KMS-11 (cell line): ENCODE data around the gene APBA2.
"Not testable (repeated sequence)": the region's sequence is repeated elsewhere in the genome, so short reads cannot be mapped to it uniquely, and the experiment has no call there.

Experiments used
- H2AFZ ChIP-seq: fragments of 200-600 bp; sonication (generic); 2 replicates; pipeline ENCODE4 v1.6.1; 2016; ENCODE audit warnings: antibody characterized with exemption, mixed run types, low read depth
- H3K27ac ChIP-seq: fragments of 200-600 bp; sonication (generic); 2 replicates; pipeline ENCODE4 v1.6.1; 2016; ENCODE audit warnings: mild to moderate bottlenecking, mixed run types
- H3K27me3 ChIP-seq: fragments of 200-600 bp; sonication (generic); 2 replicates; pipeline ENCODE4 v1.6.1; 2017; ENCODE audit warnings: mild to moderate bottlenecking, low read depth, mixed run types, moderate library complexity; ENCODE audit not compliant: insufficient read depth
- H3K36me3 ChIP-seq: fragments of 200-600 bp; sonication (generic); 2 replicates; pipeline ENCODE4 v1.6.1; 2017; ENCODE audit warnings: mild to moderate bottlenecking, mixed run types; ENCODE audit not compliant: insufficient read depth
- H3K4me1 ChIP-seq: fragments of 200-600 bp; sonication (generic); 2 replicates; pipeline ENCODE4 v1.6.1; 2016; ENCODE audit warnings: mild to moderate bottlenecking, low read depth, mixed run types; ENCODE audit not compliant: poor library complexity, severe bottlenecking
- H3K4me2 ChIP-seq: fragments of 200-600 bp; sonication (generic); 2 replicates; pipeline ENCODE4 v1.7.0; 2016; ENCODE audit warnings: mild to moderate bottlenecking, mixed run types
- H3K4me3 ChIP-seq: fragments of 200-600 bp; sonication (generic); IDR thresholded peaks from 2 replicates; pipeline ENCODE4 v1.6.1; 2017; ENCODE audit warnings: low read depth, low read length, mixed read lengths; ENCODE audit not compliant: insufficient read depth
- H3K79me2 ChIP-seq: fragments of 200-600 bp; sonication (generic); 2 replicates; pipeline ENCODE4 v1.6.1; 2016; ENCODE audit warnings: low read depth, mixed run types; ENCODE audit not compliant: insufficient read depth
- H3K9ac ChIP-seq: fragments of 200-600 bp; sonication (generic); 2 replicates; pipeline ENCODE4 v1.6.1; 2016; ENCODE audit warnings: mild to moderate bottlenecking, mixed run types
- H4K20me1 ChIP-seq: fragments of 200-600 bp; sonication (generic); 2 replicates; pipeline ENCODE4 v1.6.1; 2016; ENCODE audit warnings: mild to moderate bottlenecking, mixed run types; ENCODE audit not compliant: insufficient read depth
- TF ChIP-seq, protein P1 (sequence below): fragments of 200-600 bp; sonication (generic); conservative IDR thresholded peaks from 2 replicates; pipeline ENCODE4 v1.6.1; 2017; ENCODE audit warnings: low read depth, mild to moderate bottlenecking, antibody characterized with exemption, low read length, moderate library complexity, mixed read lengths

APBA2 gene

DNA sequence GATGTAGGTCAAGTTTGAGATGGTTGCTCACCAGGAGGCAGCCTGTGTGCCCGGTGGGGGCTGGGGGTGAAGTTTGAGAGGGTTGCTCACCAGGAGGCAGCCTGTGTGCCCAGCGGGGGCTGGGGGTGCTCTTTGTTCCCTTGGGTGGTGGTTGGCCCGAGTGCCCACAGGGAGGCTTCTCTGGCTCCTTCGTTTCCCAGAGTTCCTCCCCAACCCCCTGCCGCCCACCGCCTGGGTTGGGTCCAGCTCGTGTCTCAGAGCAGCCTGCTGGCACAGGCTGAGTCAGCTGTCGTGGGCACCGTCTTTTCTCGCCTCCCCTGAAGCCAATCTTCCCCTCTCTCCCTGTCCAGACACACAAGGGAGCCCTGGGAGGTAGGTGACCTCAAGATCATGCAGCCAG is 3.1 kb downstream of the APBA2 start:
- Histone ChIP-seq H2AFZ (no peak overlapping the region), H3K36me3 (no peaks in the 10 kb centered on the region), H3K9ac (no peak overlapping the region), H3K4me1 (peaks cover 8% of the 10 kb centered on the region), H3K27me3 (no peaks in the 10 kb centered on the region), H3K4me2 (no peak overlapping the region), H3K27ac (no peak overlapping the region), H4K20me1 (no peaks in the 10 kb centered on the region), H3K79me2 (no peaks in the 10 kb centered on the region), H3K4me3 (no peak overlapping the region)
- TF ChIP-seq, protein P1, sequence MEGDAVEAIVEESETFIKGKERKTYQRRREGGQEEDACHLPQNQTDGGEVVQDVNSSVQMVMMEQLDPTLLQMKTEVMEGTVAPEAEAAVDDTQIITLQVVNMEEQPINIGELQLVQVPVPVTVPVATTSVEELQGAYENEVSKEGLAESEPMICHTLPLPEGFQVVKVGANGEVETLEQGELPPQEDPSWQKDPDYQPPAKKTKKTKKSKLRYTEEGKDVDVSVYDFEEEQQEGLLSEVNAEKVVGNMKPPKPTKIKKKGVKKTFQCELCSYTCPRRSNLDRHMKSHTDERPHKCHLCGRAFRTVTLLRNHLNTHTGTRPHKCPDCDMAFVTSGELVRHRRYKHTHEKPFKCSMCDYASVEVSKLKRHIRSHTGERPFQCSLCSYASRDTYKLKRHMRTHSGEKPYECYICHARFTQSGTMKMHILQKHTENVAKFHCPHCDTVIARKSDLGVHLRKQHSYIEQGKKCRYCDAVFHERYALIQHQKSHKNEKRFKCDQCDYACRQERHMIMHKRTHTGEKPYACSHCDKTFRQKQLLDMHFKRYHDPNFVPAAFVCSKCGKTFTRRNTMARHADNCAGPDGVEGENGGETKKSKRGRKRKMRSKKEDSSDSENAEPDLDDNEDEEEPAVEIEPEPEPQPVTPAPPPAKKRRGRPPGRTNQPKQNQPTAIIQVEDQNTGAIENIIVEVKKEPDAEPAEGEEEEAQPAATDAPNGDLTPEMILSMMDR, result no peak

DNA sequence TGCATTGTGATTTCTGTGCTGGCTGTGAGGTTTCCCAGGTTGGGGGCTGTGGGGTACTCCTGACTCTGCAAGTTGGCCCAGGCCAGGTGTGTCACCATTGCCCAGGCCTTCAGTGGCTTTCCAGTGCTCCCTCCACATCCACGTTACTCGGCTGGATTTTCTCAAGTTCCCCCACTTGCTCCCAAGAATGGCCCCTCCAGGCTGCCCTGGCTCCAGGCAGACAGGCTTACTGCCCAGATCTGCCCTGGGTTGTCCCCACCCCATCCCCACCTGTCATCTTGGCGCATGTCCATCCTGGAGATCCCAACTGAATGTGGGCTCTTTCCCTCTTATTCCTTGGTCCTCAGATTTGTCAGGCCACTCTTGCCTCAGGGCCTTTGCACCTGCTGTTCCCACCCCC is 3.6 kb downstream of the APBA2 start:
- Histone ChIP-seq H3K4me2 (no peak overlapping the region), H4K20me1 (no peaks in the 10 kb centered on the region), H3K36me3 (no peaks in the 10 kb centered on the region), H3K27ac (no peak overlapping the region), H3K4me3 (no peak overlapping the region), H3K9ac (no peak overlapping the region), H3K4me1 (peaks cover 8% of the 10 kb centered on the region), H2AFZ (no peak overlapping the region), H3K79me2 (no peaks in the 10 kb centered on the region), H3K27me3 (no peaks in the 10 kb centered on the region)
- TF ChIP-seq, protein P1, result no peak

DNA sequence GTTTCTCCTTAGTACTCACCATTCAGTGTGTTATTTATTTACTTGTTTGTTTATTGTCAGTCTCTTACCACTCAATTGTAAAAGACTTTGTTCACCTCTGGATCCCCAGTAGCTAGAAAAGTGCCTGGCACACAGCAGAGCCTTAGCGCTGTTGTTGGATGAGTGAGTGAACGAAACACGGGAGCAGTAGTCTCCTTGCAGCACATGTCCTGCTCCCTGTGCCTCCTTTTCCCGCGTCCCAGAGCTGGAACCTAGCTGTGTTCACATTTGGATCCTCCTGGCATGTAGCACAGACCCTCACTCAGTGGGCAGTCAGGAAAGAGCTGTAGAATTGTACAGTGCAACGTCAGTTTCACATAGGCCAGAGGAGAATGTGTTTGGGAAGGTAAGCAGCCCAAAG is 4.1 kb downstream of the APBA2 start:
- H2AFZ ChIP-seq, H3K4me2 ChIP-seq, H3K79me2 ChIP-seq, H3K4me1 ChIP-seq, H3K27me3 ChIP-seq, H4K20me1 ChIP-seq, H3K4me3 ChIP-seq, H3K9ac ChIP-seq, H3K36me3 ChIP-seq, H3K27ac ChIP-seq: not testable (repeated sequence)

DNA sequence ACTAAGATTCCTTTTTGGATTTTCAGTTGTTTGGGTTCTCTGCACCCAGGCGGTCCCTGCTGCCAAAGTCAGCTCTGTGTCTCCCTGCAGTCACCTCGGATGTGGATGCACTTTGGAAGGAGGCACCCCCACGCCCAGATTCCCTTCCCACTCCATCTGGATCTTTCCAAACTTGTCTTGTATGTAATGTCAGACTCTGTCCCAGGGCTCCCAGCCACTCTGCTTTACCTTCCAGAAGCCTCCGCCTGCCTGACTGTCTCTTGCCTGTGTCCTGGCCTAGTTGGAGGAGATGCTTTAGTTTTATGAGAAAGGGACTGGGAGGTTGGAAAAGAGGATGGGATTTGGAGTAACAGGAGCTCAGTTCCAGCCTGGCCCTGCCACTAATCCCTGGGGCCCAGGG is 4.5 kb downstream of the APBA2 start:
- H4K20me1 ChIP-seq, H3K4me3 ChIP-seq, H2AFZ ChIP-seq, H3K27ac ChIP-seq, H3K79me2 ChIP-seq, H3K27me3 ChIP-seq, H3K4me1 ChIP-seq, H3K4me2 ChIP-seq, H3K9ac ChIP-seq, H3K36me3 ChIP-seq: not testable (repeated sequence)

DNA sequence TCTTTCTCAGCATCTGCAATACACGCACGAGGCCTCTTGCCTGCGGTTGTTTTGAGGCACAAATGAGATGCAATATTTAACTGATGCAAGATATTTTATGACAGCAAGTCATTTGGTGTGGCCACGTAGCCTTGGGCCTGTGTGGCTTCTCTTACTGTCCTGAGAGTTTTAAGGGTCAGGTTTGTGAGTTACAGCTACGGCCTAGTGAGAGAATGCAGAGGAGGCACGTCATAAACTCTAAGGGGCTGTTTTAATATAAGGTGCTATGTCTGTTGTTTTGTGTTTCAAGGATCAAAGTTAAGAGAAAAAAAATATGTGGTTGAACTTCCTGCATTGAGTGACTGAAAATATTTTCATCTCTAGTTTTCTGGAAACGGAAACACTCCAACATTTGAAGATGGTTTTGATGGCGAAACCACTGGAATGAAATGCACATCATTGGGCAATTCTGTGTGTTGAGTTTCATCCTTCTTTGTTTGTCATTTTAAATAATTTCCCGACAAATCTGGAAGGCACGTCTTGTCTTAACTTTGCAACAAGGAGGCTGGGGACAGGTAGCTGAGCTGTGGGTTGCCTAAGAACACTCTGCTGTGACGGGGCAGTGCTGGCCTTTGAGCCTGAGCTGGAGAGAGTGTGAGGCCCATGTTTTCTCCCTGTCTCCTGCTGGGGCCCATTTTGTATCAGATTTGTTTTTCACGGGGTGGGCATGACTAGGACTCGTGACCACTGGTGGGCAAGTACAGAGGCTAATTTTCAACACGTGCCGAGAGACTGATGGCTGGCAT is 5.1 kb downstream of the APBA2 start:
- Histone ChIP-seq H3K4me1 (peaks cover 8% of the 10 kb centered on the region), H3K79me2 (no peaks in the 10 kb centered on the region), H3K4me2 (no peak overlapping the region), H2AFZ (no peak overlapping the region), H3K27ac (no peak overlapping the region), H4K20me1 (no peaks in the 10 kb centered on the region), H3K4me3 (no peak overlapping the region), H3K9ac (no peak overlapping the region), H3K36me3 (no peaks in the 10 kb centered on the region), H3K27me3 (no peaks in the 10 kb centered on the region)
- TF ChIP-seq, protein P1, result no peak
